Activated CD8-positive, alpha-beta T cell treated with anti-CD3 and anti-CD28 coated beads for 36 hours (primary cell): Measurements from ENCODE around the gene ROGDI. TPM values are rescaled to one million over a fixed set of nuclear protein-coding genes. Genes with fewer than 3 reads are reported as not detected.
A peak's percentile ranks its signal among the peaks of the same experiment; 100 is the strongest.

Experiments
- ATAC-seq: fragments of 200-7000 bp; cut with Tn5 transposase; one replicate; pipeline ENCODE4 v1.10.0; 2021; ENCODE audit warnings: mild to moderate bottlenecking, moderate library complexity
- CTCF ChIA-PET: fragments of 350-600 bp; sonication (Branson Sonifier 250); formaldehyde crosslinking; loops from one replicate; lab custom pipeline; 2021; ENCODE audit warnings: antibody characterized with exemption; lab: Charles Lee
- POLR2A ChIA-PET: fragments of 350-600 bp; sonication (Branson Sonifier 250); formaldehyde crosslinking; loops from one replicate; lab custom pipeline; 2021; ENCODE audit warnings: antibody characterized with exemption; lab: Charles Lee
- DNase-seq: peaks from one replicate; pipeline ENCODE4 v3.0.0-alpha.2; 2020
- H3K27ac Mint-ChIP-seq: one replicate; pipeline ENCODE4 v1.8.0; 2021; ENCODE audit warnings: mild to moderate bottlenecking, mixed read lengths
- H3K27me3 Mint-ChIP-seq: one replicate; pipeline ENCODE4 v1.8.0; 2021; ENCODE audit warnings: mixed read lengths
- H3K36me3 Mint-ChIP-seq: one replicate; pipeline ENCODE4 v1.8.0; 2021; ENCODE audit warnings: low read depth, mixed read lengths
- H3K4me1 Mint-ChIP-seq: one replicate; pipeline ENCODE4 v1.8.0; 2021; ENCODE audit warnings: low read depth, mixed read lengths
- H3K4me3 Mint-ChIP-seq: one replicate; pipeline ENCODE4 v1.8.0; 2021; ENCODE audit warnings: mild to moderate bottlenecking, moderate library complexity, mixed read lengths
- H3K9me3 Mint-ChIP-seq: one replicate; pipeline ENCODE4 v1.8.0; 2021; ENCODE audit warnings: mixed read lengths
- intact Hi-C: fragments of 100-400 bp; cut with micrococcal nuclease; formaldehyde crosslinking; loops from one replicate; pipeline ENCODE4 v1.10.0; 2022
- total RNA-seq, 2 experiments: library from RNA; stranded (reverse); gene quantifications; one replicate each; pipeline ENCODE4 v1.2.3, GENCODE V29; 2021
- TF ChIP-seq, protein P1 (sequence below): fragments of 200-600 bp; IDR thresholded peaks from one replicate; pipeline ENCODE4 v1.8.0; 2022; ENCODE audit warnings: antibody characterized with exemption, mild to moderate bottlenecking

Gene ROGDI
- total RNA-seq, 2 experiments from 2014 or later: 3.3 to 3.7 TPM

DNA sequence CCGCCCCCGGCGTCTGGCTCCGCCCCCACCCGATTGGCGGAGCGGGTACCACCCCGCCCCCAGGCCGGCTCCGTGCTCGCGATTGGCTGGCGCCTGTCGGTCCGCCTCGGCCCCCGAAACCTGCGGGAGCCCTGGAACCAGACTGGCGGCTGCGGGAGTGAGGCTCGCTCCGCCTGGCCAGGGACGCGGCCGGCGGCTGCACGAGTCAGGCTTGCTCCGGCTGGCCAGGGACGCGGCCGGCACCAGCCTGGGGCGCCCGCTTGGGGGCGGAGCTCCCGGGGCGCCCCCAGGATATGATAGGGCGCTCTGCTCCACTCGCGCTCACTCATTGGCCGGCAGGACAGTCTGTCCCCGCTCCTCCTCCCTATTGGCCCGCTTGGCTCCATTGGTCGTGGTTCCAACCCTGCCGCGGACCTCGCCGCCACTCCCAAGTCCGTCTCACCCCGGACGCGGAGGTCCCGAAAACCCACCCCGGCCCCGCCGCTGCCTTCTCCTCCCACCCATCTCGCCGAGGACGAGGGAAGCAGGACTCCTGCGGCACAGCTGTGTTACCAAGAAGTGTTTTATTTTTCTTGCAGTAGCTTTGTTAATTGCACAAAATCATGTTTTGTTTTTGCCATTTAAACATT lies 340 bp upstream of the ROGDI start:
- POLR2A ChIA-PET: interaction anchor here (1.1 kb wide), 1 partner anchor 65 kb away, joined by 4 read pairs; no protein-coding TSS in a partner anchor
- intact Hi-C loops: no loop called here
- peak; percentile 88 for DNase-seq
- Mint-ChIP-seq H3K36me3 (peaks cover 8% of the 10 kb centered on the region), H3K9me3 (no peaks in the 10 kb centered on the region), H3K4me3 (peak overlapping the region; percentile 75), H3K4me1 (peaks cover 13% of the 10 kb centered on the region), H3K27me3 (no peaks in the 10 kb centered on the region), H3K27ac (peak overlapping the region; percentile 64)
- CTCF ChIA-PET: interaction anchor here (1.0 to 1.3 kb wide), 2 partner anchors 68 to 399 kb away, joined by 3 to 8 read pairs; partner anchors contain the start of genes ANKS3 and DNAAF8
- TF ChIP-seq, protein P1, sequence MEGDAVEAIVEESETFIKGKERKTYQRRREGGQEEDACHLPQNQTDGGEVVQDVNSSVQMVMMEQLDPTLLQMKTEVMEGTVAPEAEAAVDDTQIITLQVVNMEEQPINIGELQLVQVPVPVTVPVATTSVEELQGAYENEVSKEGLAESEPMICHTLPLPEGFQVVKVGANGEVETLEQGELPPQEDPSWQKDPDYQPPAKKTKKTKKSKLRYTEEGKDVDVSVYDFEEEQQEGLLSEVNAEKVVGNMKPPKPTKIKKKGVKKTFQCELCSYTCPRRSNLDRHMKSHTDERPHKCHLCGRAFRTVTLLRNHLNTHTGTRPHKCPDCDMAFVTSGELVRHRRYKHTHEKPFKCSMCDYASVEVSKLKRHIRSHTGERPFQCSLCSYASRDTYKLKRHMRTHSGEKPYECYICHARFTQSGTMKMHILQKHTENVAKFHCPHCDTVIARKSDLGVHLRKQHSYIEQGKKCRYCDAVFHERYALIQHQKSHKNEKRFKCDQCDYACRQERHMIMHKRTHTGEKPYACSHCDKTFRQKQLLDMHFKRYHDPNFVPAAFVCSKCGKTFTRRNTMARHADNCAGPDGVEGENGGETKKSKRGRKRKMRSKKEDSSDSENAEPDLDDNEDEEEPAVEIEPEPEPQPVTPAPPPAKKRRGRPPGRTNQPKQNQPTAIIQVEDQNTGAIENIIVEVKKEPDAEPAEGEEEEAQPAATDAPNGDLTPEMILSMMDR: no peak
- ATAC-seq: peak; percentile 97

DNA sequence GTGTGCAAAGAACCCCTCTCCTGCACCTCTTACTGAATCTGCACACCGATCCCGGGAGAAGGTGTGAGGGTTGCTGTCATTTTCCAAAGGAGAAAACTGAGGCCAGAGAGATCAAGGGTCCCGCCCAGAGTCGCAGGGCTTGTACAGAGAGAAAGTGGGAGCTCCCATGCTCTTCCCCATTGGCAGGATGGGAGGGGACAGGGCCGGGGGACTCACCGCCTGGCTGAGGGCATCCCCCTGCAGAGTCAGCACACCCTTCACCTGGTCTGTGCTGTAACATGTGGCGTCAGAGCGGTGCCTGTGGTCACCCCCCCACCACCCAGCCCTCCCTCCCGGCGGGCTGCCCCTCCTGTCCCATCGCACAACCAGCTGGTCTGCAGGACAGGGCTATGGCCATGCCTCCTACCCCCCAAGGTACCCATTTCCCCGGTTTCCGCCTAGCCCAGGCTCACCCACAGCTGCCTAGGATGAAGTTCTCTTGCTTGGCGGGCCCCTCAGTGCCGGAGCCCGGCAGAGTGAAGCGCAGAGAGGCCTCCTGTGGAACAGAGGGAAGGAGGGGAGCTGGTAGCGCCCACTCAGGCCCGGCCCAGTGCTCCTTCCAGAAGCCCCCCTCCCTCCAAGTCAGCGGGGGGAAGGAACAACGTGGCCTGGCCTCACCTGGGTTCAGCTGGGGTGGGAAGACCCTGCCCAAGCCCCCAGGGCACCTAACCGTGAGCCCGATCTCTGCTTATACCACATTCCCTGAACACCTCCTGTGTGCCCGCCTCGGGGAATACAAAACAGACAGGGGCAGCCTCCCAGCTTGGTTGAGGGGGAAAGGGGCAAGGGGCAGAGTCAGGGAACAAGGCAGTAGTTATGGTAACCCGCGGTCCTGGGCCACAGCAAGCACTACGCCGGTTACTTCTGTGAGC lies 1.1 kb downstream of the ROGDI start:
- intact Hi-C loops: no loop called here
- no peak for ATAC-seq
- Mint-ChIP-seq H3K9me3 (no peaks in the 10 kb centered on the region), H3K4me3 (peak overlapping the region; percentile 75), H3K36me3 (peaks cover 2% of the 10 kb centered on the region), H3K27me3 (no peaks in the 10 kb centered on the region), H3K4me1 (peaks cover 13% of the 10 kb centered on the region), H3K27ac (no peak overlapping the region)
- no peak for DNase-seq
- CTCF ChIA-PET: no interaction called here
- POLR2A ChIA-PET: interaction anchor here (0.9 to 1.1 kb wide), 2 partner anchors 38 to 64 kb away, joined by 3 to 4 read pairs; no protein-coding TSS in a partner anchor
- TF ChIP-seq, protein P1: no peak

DNA sequence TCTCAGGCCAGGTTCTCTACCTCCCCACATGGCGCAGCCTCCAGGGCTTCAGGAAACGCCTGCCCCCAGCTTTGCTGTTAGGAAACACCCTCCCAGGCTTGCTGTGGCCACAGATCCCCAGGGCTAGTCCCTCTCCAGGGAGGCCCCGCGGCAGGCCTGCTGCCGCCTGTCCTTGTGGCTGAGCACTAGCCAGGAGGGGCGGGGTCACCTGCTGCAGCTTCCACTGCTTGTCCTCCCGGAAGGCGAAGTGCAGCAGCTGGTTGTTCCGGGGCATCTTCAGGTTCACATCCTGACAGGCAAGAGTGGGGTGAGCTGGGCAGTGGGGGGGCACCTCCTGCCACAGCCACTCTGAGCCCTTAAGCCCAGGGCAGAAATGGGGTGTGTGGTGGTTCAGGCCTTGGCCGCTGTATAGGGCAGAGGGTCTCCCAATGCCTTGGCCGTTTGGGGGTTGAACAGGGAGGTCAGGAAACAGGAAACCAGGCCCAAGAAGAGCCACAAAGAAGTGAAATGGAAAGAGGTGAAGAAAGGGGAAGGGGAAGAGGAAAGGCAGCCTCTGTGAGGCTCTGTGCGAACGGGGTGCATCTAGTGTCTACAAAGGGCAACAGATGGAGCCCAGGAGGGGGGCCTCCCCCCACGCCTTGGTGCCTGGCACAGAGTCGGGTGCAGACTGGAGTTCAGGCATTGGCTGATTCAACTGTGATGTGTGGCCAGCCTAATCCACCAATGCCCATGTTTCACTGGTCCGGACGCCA lies 2.0 kb downstream of the ROGDI start:
- no peak overlapping the region for H3K27ac Mint-ChIP-seq
- no peak for ATAC-seq
- intact Hi-C loops: no loop called here
- H3K36me3 Mint-ChIP-seq: peaks cover 2% of the 10 kb centered on the region
- no peak for DNase-seq
- TF ChIP-seq, protein P1: no peak
- ChIA-PET CTCF (no interaction called here), POLR2A (interaction anchor here (1.1 kb wide), 1 partner anchor 12 kb away, joined by 3 read pairs; no protein-coding TSS in a partner anchor)
- peak overlapping the region; percentile 26 for H3K4me3 Mint-ChIP-seq
- no peaks in the 10 kb centered on the region for H3K27me3 Mint-ChIP-seq
- no peaks in the 10 kb centered on the region for H3K9me3 Mint-ChIP-seq
- peaks cover 13% of the 10 kb centered on the region for H3K4me1 Mint-ChIP-seq

DNA sequence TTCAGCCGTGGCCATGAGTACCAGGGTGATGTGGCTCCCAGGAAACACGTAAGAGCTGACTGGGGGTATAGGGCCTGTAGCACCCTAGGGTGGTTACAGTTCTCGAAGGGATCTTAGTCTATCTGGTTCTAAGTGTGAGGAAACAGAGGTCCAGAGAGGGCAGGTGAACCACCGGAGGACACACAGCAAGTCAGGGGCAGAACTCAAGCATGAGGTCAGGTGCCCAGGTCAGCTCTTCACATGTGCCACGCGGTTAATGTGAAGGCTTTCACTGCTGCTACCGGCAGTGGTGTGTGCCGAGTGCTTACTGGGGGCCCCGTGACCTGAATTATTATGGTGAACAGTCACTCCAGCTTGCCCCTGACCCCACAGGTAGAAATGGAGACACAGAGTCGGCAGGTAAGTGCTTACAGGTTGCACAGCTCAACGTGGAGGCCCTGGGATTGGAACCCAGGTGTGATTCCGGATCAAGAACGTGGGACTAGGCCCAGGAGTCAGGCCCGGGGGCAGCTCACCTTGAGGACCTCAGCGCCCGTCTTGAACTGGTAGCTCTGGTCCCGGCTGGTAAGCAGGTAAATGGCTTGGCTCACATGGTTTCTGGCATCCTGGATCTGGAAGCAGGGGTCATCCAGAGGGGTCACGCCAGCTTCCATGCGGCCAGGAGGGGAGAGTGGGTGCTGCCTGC lies 3.1 kb downstream of the ROGDI start:
- POLR2A ChIA-PET: interaction anchor here (0.8 to 1.1 kb wide), 2 partner anchors 13 to 21 kb away, joined by 3 read pairs; no protein-coding TSS in a partner anchor
- intact Hi-C loops: no loop called here
- TF ChIP-seq, protein P1: no peak

More for the DNA sequence above, 3.1 kb downstream of the ROGDI start:
- H3K36me3 Mint-ChIP-seq: no peaks in the 10 kb centered on the region
- H3K27ac Mint-ChIP-seq: no peak overlapping the region
- peaks cover 13% of the 10 kb centered on the region for H3K4me1 Mint-ChIP-seq
- no peak for ATAC-seq
- DNase-seq: no peak
- H3K27me3 Mint-ChIP-seq: no peaks in the 10 kb centered on the region
- CTCF ChIA-PET: interaction anchor here (1.1 kb wide), 1 partner anchor 39 kb away, joined by 3 read pairs; no protein-coding TSS in a partner anchor
- H3K9me3 Mint-ChIP-seq: no peaks in the 10 kb centered on the region
- H3K4me3 Mint-ChIP-seq: no peak overlapping the region
